ENCODE results near the gene UBE2E3.
A peak's percentile ranks its signal among the peaks of the same experiment; 100 is the strongest.
"Not testable (repeated sequence)": the region's sequence is repeated elsewhere in the genome, so short reads cannot be mapped to it uniquely, and the experiment has no call there.

UBE2E3 gene

DNA sequence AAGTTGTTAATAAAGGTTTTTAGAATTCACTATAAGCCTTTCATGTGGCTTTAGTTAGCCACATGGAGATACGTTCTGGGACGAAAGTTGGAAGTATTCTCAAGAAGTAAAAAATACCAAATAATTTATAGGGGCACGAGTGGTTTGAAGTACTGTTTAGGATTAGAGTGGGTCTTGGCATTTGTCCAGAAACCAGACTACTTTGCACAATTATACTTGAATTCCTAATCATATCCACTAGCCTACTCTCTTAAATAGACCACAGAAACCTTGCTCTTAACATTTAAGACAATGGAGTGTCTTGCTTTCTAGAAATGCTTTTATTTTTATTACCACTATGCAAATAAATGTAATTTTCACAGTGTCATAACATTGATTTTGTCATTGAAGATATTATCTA lies 44.6 kb downstream of the UBE2E3 start:
- no peak for DNase-seq (ENCODE audit: low read depth in 2 of 2)

DNA sequence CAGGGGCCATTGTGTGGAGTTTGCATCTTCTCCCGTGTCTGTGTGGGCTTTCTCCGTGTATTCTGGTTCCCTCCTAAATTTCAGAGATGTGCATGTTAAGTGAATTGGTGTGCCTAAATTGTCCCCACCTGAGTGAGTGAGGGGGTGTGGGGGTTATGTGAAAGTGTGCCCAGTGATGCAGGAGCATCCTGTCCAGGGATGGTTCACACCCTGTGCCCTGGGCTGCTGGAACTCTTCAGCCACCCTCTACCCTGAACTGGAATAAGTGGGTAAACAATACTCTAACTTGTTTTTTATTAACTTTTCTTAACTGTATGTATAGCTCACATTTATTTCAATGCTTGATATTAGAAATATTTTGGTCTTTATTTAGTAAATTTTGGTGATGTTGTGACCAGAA lies 56.0 kb downstream of the UBE2E3 start:
- no peak for DNase-seq (ENCODE audit: low read depth in 2 of 2)

DNA sequence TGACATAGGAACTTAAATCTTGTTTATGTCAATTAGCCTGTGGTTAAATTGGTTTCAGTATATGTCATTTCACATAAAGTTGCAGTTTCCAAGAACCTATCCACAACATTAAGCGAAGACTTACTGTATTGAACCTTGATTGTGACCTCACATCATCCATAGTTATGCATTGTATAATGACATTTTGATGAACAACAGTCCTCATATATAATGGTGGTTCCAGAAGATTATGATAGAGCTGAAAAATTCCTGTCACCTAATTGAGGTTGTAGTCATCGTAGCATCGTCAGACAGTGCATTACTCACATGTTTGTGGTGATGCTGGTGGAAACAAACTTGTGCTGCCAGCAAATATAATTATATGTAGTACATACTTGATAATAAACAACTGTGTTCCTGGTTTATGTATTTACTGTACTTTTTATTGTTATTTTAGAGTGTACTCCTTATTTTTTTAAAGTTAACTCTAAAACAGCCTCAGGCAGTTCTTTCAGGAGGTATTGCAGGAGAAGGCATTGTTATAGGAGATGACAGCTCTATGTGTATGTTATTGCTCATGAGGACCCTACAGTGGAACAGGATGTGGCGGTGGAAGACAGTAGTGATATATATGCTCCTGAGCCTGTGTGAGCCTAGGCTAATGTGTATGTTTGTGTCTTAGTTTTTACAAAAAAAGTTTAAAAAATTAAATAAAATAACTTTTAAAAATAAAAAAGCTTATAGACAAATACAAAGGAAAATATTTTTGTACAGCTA lies 56.6 kb downstream of the UBE2E3 start:
- DNase-seq (ENCODE audit: low read depth in 2 of 2), result no peak

DNA sequence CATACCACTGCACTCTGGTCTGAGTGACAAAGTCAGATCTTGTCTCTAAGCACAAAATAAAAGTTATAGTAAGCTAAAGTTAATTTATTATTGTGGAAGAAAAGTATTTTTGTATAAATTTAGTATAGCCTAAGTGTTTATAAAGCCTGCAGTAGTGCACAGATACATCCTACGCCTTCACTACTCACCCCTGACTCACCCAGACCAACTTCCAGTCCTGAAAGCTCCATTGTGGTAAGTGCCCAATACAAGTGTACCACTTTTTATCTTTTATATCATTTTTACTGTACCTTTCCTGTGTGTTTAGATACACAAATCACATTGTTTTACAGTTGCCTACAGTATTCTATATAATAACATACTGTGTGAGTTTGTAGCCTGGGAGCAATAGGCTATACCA lies 57.5 kb downstream of the UBE2E3 start:
- no peak for DNase-seq (ENCODE audit: low read depth in 2 of 2)

DNA sequence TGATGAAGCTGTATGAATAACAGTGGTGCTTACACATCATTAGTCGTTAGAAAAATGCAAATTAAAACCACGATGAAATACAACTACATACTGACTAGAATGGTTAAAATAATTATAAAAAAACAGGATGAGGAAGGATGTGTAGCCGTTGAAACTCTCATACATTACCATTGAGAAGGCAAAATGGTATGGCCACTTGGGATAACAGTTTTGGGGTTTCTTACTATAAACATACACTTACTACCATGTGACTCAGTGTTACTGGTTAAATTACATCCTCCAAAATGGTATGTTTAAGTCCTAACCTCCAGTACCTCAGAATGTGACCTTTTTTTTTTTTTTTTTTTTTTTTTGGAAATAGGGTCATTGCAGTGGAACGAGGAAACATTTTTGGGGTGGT lies 58.4 kb downstream of the UBE2E3 start:
- DNase-seq (ENCODE audit: low read depth in 2 of 2), result no peak

DNA sequence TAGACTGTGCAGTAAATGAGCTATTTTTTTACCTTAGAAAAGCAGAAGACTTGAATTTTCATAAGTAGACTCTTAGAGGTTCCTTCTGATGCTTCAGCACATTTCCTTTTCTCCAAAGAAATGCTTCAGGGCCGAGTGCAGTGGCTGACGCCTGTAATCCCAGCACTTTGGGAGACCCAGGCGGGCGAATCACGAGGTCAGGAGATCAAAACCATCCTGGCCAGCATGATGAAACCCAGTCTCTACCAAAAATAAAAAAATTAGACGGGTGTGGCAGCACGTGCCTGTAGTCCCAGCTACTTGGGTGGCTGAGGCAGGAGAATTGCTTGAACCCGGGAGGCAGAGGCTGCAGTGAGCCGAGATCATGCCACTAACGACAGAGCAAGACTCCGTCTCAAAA lies 60.4 kb downstream of the UBE2E3 start:
- DNase-seq (ENCODE audit: low read depth in 2 of 2), result not testable (repeated sequence)

DNA sequence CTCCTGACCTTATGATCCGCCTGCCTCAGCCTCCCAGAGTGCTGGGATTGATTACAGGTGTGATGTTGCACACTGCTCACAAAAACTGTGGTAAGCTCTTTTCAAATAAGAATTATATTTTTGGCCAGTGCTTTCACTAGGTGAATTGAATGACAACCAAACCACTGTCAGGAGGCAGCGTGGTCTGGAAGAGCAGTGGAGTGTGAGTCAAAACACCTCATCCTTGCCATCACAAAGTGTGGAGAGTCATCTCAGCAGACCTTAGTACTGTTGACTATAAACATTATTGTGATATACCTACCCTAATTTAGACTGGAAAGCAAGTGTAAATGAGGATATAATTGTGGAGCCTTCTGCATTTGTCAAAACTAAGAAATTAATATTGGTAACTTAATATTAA lies 61.3 kb downstream of the UBE2E3 start:
- DNase-seq (ENCODE audit: low read depth in 2 of 2), result no peak

DNA sequence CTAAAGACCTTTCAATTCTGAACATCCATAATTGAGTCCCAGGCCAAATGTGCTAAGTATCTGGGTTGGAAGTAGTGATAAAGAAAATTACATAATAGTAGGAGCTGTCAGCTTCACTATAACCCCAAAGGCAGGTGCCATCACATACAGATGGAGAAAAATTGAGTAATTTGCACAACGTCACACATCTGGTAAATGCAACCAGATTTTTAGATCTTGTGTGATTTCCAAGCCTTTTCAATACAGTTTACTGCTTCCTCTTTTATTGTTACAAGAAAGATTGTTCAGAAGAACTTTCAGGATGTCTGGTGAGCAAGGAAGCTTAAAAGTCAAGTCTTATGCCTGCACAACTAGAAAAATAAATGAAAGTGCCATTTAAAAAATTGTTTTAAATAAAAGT lies 62.3 kb downstream of the UBE2E3 start:
- no peak for DNase-seq (ENCODE audit: low read depth in 2 of 2)

DNA sequence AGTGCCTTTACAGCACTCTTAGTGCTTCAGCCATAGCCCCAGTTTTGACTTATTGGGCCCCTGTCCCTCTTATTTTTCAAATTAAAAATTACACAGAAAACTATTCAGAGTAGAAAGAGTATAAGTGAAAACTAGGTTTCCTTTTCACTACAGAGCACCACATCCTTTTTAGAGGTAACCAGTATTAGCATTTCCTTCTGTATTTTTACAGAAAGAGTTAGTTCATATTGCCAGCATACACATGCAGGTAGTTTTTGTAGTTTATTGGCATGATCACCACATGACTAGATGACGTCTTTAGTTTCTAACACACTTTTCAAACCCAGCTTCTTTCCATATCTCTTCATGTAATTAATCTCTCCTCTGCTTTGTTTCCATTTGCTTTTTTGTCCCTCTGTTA lies 66.4 kb downstream of the UBE2E3 start:
- no peak for DNase-seq (ENCODE audit: low read depth in 2 of 2)

DNA sequence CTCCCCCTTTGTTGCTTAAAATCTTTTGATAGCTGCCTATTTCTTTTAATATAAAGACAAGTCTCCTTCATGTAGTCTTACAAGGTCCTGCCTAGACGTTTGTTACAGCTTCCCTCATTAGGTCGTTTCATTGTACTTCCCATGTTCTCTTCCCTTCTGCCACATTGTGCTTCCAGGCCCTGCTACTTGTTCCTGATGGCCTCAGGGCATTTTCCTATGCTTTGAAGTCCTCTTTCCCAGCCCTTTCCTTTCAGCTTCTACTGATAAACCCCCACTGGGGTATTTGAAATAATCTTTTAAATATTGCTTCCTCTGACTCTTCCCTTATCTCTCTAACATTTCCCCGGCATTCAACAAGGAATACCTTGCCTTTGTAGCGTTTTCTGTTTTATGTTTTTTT lies 67.4 kb downstream of the UBE2E3 start:
- no peak for DNase-seq (ENCODE audit: low read depth in 2 of 2)

DNA sequence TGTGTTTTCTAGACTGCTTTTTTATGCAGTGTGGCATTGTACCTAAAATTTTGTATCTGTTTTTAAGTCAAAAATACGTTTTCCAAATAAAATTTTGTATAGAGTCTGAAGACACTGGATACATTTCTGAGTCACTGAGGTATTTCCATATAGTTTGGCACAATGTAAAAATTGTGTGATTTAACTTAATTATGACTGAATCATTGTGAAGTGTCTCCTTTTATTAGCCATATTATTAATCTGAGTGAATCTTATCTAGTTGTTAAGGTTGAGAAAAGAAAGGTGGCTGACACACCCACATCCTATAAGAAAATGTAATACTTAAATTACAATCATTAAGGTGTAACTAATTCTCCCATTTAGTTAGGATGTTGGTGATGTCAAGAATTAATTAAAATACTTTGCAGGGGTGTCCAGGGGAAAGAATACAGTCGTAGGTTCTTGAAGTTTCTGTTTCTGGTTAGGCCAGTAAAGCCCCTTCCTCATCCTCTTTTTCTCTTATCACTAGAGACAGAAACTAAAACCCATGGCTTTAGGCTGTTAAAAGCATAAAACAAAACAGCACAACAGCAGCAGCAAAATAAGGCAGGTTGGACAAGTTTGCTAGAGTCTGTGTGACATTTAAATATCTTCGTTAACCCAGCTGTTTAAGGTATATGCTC lies 71.6 kb downstream of the UBE2E3 start:
- no peak for DNase-seq (ENCODE audit: low read depth in 2 of 2)

DNA sequence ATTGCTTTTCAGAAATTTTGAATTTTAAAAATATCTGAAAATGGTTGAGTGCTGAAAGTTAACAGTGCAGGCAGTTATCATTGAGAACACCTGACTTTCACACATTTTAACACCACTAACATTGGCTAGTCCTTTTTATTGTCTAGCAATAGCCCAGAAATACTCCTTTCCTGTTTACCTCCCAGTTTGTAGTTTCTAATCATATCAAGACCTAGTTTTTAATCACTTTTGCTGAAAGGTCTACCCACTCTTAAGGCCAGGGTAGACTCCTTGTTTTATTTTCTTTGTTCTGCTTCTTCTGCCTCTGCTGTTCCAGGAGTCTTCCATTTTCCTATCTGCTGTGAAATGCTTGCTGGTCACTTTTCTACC lies 72.1 kb downstream of the UBE2E3 start:
- no peak for DNase-seq (ENCODE audit: low read depth in 2 of 2)

DNA sequence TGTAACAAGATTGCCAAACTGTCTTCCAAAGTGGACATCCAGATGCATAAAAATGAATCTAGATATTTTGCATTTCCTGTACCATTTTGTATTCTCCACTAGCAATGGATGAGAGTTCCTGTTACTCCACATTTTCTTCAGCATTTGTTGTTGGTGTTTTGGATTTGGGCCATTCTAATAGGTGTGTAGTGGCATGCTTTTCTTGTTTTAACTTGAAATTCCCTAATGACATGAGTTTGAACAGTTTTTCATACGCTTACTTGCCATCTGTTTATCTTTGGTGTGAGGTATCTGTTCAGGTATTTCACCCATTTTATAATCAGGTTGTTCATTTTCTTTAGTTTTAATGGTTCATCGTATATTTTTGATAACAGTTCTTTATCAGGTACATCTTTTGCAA lies 73.9 kb downstream of the UBE2E3 start:
- DNase-seq (ENCODE audit: low read depth in 2 of 2), result no peak

DNA sequence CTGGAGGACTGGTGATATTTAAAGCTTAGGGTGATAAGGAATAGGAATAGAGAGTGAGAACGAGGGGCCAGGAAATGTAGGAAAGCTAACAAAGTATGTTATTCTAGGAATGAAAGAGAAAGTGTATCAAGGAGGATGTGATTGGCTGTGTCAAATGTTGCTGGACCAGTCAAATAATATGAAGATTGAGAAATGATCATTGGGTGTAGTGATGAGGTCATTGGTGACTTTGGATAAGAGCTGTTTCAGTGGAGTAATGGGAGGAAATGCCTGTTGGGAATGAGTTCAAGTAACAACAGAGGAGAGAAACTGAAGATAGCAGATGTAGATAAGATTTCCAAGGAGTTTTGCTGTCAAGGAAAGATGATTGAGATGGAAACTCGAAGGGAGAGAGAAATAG lies 74.4 kb downstream of the UBE2E3 start:
- no peak for DNase-seq (ENCODE audit: low read depth in 2 of 2)

DNA sequence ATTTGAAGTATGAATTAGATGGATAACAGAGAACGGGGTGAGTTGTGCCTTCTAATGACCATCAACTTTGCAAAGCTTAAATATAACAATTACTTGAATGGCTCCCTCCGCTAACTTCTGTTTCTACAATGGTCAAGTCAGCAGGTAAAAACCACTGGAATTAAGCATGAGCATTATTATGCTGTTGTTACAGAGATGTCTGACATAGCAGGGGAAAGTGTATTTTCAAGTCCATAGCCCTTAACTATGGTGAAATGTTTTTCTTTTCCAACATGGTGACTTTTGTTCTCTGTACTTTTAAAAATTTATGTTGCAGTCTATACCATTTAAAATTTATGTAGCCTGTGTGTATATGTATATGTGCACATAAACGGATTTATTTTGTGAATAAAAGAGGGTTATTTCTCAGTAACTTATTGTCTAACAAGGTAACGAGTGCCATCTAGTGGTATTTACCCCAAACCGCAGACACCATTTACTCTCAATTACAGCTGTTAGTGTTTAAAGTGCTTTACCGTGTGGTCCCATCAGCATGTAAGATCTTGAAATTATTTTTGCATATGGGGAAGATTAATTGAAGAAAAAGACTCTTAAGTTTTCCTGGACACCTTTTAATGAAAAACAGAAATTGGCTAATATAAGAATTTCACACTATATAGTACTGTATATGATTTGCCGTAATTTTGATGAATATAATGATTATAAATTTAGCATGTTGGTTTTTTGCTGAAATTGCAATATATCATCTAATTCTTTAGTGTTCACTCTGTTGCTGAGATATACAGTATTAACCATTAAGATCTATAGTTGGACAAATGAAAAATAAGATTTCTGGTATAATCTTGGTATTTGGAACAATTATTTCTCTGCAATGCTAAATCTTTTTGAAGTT lies 78.2 kb downstream of the UBE2E3 start:
- peak in 1 of 2 donors; percentile 31 for DNase-seq (ENCODE audit: low read depth in 2 of 2)

DNA sequence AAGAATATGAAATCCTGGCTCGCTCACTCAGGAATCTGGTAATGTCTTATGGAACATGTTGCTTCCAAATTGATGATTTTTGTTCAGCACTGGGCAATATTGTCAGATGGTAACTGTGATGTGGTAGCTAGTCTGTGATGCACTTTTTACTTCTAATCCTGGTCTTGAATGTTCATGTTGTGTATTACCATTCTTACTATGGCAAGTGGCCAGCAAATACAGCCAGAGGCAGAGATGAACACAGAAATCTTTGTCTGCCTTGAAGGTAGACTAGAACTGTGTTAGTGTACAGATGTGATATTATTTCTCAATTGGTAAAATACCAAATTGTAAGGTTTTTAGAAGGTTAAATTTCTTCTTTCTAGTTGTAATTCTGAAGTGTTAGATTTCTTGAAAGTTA lies 83.3 kb downstream of the UBE2E3 start:
- DNase-seq (ENCODE audit: low read depth in 2 of 2), result no peak

DNA sequence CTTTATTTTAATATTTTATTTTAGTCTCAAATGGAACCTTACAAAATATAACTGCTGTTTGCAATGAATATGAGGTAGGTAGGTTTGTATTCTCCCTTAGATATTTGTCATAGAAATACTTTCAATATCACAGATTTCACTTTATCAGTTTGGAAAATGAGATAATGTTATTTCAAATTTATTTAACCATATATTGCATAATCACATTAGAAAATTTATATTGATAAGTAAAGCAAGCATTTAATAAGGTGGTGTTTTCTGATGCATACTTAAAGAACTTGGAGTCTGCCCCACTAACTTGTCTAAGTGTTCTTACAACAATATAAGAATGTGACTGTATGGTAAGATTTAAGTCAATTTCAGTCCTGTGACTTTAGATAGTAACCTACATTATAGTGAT lies 85.1 kb downstream of the UBE2E3 start:
- DNase-seq (ENCODE audit: low read depth in 2 of 2), result no peak

DNA sequence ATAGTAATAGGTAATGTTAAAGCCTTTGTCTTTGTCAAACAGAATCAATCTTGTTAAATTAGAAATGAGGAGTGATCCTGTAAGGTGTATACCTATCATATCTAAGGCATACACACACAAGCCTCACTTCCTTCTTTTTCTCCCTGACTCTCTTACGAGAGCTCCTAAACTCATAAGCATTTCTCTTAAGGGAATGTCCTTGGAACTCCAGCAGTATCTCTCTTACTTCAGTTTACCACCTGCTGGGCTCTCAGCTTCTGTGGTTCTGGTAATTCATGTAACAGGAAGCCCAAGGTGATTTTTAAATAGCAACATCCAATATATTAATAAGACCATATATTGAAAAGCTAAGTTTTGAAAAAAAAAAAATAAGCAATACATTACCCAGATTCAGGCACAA lies 85.9 kb downstream of the UBE2E3 start:
- DNase-seq (ENCODE audit: low read depth in 2 of 2), result no peak

DNA sequence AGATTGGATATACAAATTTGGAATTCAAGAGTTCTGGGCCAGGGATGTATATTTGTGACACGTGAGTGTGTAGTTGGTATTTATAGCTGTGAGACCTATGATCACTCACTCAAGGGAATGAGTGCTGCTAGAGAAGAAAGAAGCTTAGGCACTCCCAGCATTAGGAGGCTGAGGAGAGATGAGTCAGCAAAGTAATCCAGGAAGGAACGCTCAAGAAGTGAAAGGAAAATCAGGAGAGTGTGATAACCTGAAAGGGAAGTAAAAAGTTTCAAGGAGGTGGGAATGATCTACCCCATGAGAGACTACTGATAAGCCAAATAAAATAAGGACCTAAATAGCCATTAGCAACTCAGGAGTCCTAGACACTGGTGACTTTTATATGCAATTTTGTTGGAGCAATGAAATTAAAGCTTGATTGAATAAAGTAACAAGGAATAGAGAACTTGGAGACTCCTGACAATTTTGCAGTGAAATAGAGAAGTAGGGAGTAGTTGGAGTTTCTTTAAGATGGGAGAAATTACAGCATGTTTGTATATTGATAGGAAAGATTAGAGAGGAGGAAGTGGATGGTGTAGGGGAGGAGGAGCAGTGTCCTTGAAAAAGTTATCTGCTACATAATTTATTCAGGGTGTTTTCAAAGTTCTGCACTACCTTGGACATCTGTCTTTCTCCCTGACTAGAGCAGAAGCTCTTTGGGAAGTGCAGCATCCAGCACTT lies 89.9 kb downstream of the UBE2E3 start:
- DNase-seq (ENCODE audit: low read depth in 2 of 2), result no peak

DNA sequence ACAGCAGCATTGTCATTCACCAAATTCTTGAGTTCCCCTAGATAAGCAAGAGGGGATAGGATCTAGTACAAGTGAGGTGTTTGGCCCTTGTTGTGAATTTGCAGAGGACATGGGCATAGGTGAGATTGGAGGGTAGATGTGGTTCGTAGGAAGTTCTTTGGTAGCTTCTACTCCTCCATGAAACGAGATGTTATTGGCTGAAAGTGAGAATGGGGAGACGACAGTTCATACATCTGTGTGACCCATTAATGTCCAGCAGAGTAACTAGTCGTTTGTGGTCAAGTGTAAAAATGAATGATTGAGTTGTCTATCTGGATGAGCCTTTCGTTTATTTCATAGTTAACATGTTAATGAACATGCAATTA lies 90.4 kb downstream of the UBE2E3 start:
- DNase-seq (ENCODE audit: low read depth in 2 of 2), result no peak

DNA sequence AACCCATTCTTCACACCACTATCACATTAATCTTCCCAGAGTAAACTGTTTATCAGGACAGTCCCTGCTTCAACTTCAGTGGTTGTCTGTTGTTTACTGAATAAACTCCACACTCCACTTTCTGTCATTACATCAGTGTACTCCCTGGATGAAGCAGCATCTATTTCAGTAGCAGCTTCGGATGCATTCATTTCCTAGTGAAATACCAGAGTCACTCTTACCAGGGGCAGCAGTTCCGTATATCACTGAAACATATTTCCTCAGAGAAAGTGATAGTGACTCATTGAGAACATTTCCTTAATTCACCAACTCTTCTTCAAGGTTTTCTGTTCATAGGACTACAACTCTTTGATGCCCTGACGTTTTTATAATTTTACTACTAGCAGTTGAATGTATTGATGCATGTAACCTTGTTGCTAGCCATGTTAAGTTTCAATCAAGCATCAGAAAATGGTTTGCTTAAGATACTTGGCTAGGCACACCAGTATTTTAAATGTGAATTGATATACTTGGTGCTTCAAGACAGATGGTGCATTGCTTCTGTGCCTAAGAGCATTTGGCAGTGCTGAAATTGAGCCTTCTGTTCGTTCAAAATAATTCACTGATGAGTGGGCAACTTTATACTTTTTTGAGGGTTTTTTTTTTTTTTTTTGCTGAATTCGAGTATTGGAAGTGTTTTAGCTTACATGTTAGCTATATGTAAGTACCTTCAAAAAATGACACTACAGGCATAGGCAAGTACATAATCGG lies 92.3 kb downstream of the UBE2E3 start:
- no peak for DNase-seq (ENCODE audit: low read depth in 2 of 2)

Data from stimulated activated CD8-positive, alpha-beta memory T cell treated with anti-CD3 and anti-CD28 coated beads, Interleukin-7, amount 100 ng/mL, for 4 hours (primary cell).